Non-pigmented ciliary epithelial cell (primary cell): ENCODE measurements around the gene GPR137B.

ENCODE experiments used
- DNase-seq: peaks from one replicate; pipeline ENCODE4 v3.0.0-alpha.2; 2010; ENCODE audit warnings: low read depth

Gene GPR137B

GRCh38 chr1:236204039-236204438 is 61.7 kb downstream of the GPR137B start:
- no peak for DNase-seq

- no peak for DNase-seq
Observed at GRCh38 chr1:236204656-236205055, 62.3 kb downstream of the GPR137B start.

- no peak for DNase-seq
Observed at GRCh38 chr1:236206548-236206947, 64.2 kb downstream of the GPR137B start.

GRCh38 chr1:236207121-236207520 is 64.8 kb downstream of the GPR137B start:
- DNase-seq, result no peak

- DNase-seq, result no peak
Observed at GRCh38 chr1:236207569-236207968, 65.2 kb downstream of the GPR137B start.

GRCh38 chr1:236209185-236209584 is 66.8 kb downstream of the GPR137B start:
- no peak for DNase-seq

- DNase-seq, result no peak
Observed at GRCh38 chr1:236209713-236210112, 67.4 kb downstream of the GPR137B start.

- no peak for DNase-seq
Observed at GRCh38 chr1:236211815-236212214, 69.5 kb downstream of the GPR137B start.

GRCh38 chr1:236213534-236213933 is 71.2 kb downstream of the GPR137B start:
- no peak for DNase-seq

GRCh38 chr1:236214761-236215160 is 72.4 kb downstream of the GPR137B start:
- DNase-seq, result no peak

GRCh38 chr1:236220473-236220872 is 78.1 kb downstream of the GPR137B start:
- DNase-seq, result no peak

- DNase-seq, result no peak
Observed at GRCh38 chr1:236222632-236223031, 80.3 kb downstream of the GPR137B start.

- no peak for DNase-seq
Observed at GRCh38 chr1:236228411-236228810, 86.1 kb downstream of the GPR137B start.

GRCh38 chr1:236235116-236235515 is 92.8 kb downstream of the GPR137B start:
- DNase-seq, result no peak

- no peak for DNase-seq
Observed at GRCh38 chr1:236239092-236239585, 96.8 kb downstream of the GPR137B start.

GRCh38 chr1:236240675-236241074 is 98.3 kb downstream of the GPR137B start:
- no peak for DNase-seq

- no peak for DNase-seq
Observed at GRCh38 chr1:236242568-236242967, 100.2 kb downstream of the GPR137B start.

- DNase-seq, result no peak
Observed at GRCh38 chr1:236247286-236247685, 104.9 kb downstream of the GPR137B start.

GRCh38 chr1:236251587-236251986 is 109.2 kb downstream of the GPR137B start:
- DNase-seq, result no peak

GRCh38 chr1:236253119-236253518 is 110.8 kb downstream of the GPR137B start:
- DNase-seq, result no peak

- DNase-seq, result no peak
Observed at GRCh38 chr1:236253918-236254637, 111.7 kb downstream of the GPR137B start.

GRCh38 chr1:236257216-236257615 is 114.9 kb downstream of the GPR137B start:
- no peak for DNase-seq

- no peak for DNase-seq
Observed at GRCh38 chr1:236258114-236258622, 115.8 kb downstream of the GPR137B start.
